Brain microvascular endothelial cell (primary cell): Measurements from ENCODE around the gene HS3ST2.

Source experiments
- DNase-seq: peaks from one replicate; pipeline ENCODE4 v3.0.0-alpha.2; 2020
- H3K27ac ChIP-seq: fragments of 250-450 bp; sonication (Bioruptor Pico); 2 replicates; pipeline ENCODE4 v1.5.1; 2020; ENCODE audit warnings: mild to moderate bottlenecking, moderate library complexity
- H3K27me3 ChIP-seq: fragments of 250-450 bp; sonication (Bioruptor Pico); replicated peaks from 2 replicates; pipeline ENCODE4 v1.5.1; 2020; ENCODE audit warnings: mild to moderate bottlenecking
- H3K36me3 ChIP-seq: fragments of 250-450 bp; sonication (Bioruptor Pico); replicated peaks from 2 replicates; pipeline ENCODE4 v1.5.1; 2020; ENCODE audit warnings: mild to moderate bottlenecking
- H3K4me3 ChIP-seq: 2 replicates; pipeline ENCODE4 v1.5.1; 2011; ENCODE audit warnings: low read depth, mild to moderate bottlenecking, control low read depth, low read length, moderate library complexity
- in situ Hi-C: cut with HindIII; loops from 2 replicates; pipeline ENCODE4 v1.10.0; 2017; ENCODE audit warnings: low sequenced_read_pairs, low pct_ligation_motif_present
- TF ChIP-seq, protein P1 (sequence below): IDR thresholded peaks from 2 replicates; pipeline ENCODE4 v1.5.1; 2011; ENCODE audit warnings: low read depth, mild to moderate bottlenecking, moderate library complexity, low read length, control low read depth, inconsistent platforms; ENCODE audit errors: missing control alignments

The HS3ST2 gene

GRCh38 chr16:22885951-22886350, 72.0 kb downstream of the HS3ST2 start:
- in situ Hi-C loops, result no loop called here
- H3K27me3 ChIP-seq, result no peaks in the 10 kb centered on the region
- no peak overlapping the region for H3K4me3 ChIP-seq
- no peaks in the 10 kb centered on the region for H3K36me3 ChIP-seq
- H3K27ac ChIP-seq, result no peak overlapping the region
- TF ChIP-seq, protein P1, sequence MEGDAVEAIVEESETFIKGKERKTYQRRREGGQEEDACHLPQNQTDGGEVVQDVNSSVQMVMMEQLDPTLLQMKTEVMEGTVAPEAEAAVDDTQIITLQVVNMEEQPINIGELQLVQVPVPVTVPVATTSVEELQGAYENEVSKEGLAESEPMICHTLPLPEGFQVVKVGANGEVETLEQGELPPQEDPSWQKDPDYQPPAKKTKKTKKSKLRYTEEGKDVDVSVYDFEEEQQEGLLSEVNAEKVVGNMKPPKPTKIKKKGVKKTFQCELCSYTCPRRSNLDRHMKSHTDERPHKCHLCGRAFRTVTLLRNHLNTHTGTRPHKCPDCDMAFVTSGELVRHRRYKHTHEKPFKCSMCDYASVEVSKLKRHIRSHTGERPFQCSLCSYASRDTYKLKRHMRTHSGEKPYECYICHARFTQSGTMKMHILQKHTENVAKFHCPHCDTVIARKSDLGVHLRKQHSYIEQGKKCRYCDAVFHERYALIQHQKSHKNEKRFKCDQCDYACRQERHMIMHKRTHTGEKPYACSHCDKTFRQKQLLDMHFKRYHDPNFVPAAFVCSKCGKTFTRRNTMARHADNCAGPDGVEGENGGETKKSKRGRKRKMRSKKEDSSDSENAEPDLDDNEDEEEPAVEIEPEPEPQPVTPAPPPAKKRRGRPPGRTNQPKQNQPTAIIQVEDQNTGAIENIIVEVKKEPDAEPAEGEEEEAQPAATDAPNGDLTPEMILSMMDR, result no peak
- no peak for DNase-seq

- no peak overlapping the region for H3K4me3 ChIP-seq
- TF ChIP-seq, protein P1, result no peak
- H3K27ac ChIP-seq, result no peak overlapping the region
- DNase-seq, result no peak
- H3K36me3 ChIP-seq, result no peaks in the 10 kb centered on the region
- H3K27me3 ChIP-seq, result no peaks in the 10 kb centered on the region
- in situ Hi-C loops, result no loop called here
Observed at GRCh38 chr16:22886927-22887326, 73.0 kb downstream of the HS3ST2 start.

DNA sequence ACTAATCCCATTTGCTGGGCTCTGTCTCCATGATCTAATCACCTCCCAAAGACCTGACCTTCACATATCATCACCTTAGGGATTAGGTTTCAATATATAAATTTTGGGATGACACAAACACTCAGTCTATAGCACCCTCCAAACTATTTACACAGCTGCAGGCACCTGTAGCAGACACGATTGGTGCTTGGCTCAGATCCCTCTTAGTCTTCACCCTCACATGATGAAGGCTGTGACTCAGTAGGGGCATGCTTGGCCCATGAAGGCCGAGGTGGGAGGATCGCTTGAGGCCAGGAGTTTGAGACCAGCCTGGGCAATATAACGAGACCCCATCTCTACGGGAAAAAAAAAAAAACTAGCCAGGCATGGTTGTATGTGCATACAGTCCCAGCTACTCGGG, 73.5 kb downstream of the HS3ST2 start:
- Histone ChIP-seq H3K27ac (no peak overlapping the region), H3K27me3 (no peaks in the 10 kb centered on the region), H3K4me3 (no peak overlapping the region), H3K36me3 (no peaks in the 10 kb centered on the region)
- in situ Hi-C loops, result no loop called here
- TF ChIP-seq, protein P1, result no peak
- DNase-seq, result no peak

GRCh38 chr16:22888791-22889190, 74.8 kb downstream of the HS3ST2 start:
- in situ Hi-C loops, result no loop called here
- no peak for DNase-seq
- Histone ChIP-seq H3K27ac (no peak overlapping the region), H3K36me3 (no peaks in the 10 kb centered on the region), H3K4me3 (no peak overlapping the region), H3K27me3 (no peaks in the 10 kb centered on the region)
- TF ChIP-seq, protein P1, result no peak

DNA sequence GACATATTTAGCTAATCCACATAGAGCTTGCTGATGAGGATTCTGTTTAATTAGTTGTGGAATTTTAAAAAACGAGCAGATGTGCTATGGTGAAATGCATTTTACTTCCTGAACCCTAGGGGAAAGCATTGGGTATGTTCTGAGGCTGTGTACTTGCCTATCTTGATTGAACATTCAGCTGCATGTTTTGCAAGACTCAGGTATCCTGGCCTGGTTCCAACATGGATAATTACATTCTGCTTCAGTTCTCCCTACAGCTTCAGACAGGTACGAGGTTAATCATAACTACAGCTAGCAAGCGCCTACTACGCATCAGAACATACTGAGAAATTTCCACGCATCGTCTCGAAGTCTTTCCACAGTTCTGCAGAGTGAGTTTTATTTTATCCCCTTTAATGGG, 77.0 kb downstream of the HS3ST2 start:
- Histone ChIP-seq H3K36me3 (no peaks in the 10 kb centered on the region), H3K4me3 (no peak overlapping the region), H3K27ac (no peak overlapping the region), H3K27me3 (no peaks in the 10 kb centered on the region)
- in situ Hi-C loops, result no loop called here
- TF ChIP-seq, protein P1, result no peak
- no peak for DNase-seq

- H3K36me3 ChIP-seq, result no peaks in the 10 kb centered on the region
- in situ Hi-C loops, result no loop called here
Observed at GRCh38 chr16:22897184-22897583, 83.2 kb downstream of the HS3ST2 start.

More at GRCh38 chr16:22897184-22897583, 83.2 kb downstream of the HS3ST2 start:
- TF ChIP-seq, protein P1, result no peak
- no peak overlapping the region for H3K4me3 ChIP-seq
- no peak for DNase-seq
- H3K27me3 ChIP-seq, result no peaks in the 10 kb centered on the region
- no peak overlapping the region for H3K27ac ChIP-seq
